Heart left ventricle (tissue), 16 donors: ENCODE measurements around the gene CD302. TPM values are rescaled to one million over a fixed set of nuclear protein-coding genes. Genes with fewer than 3 reads are reported as not detected.

Experiments
- ATAC-seq, 4 donors: fragments of 200-7000 bp; cut with Tn5 transposase; one replicate each; pipeline ENCODE4 v1.9.1; 2020 to 2022; ENCODE audit warnings: moderate library complexity in 4 of 4, mild to moderate bottlenecking in 3 of 4, moderate number of reproducible peaks in 1 of 4
- DNase-seq, 5 donors: peaks; one replicate each; pipeline ENCODE4 v3.0.0-alpha.2; 2020
- H3K27ac ChIP-seq, 12 donors: fragments of 200-600 bp; sonication (generic) in 4 of 12; one replicate each; pipeline versions ENCODE4 v1.5.0 to v1.8.0; 2016 to 2022; ENCODE audit warnings: mild to moderate bottlenecking in 2 of 12
- H3K27me3 ChIP-seq, 9 donors: fragments of 200-600 bp; sonication (generic) in 2 of 9; one replicate each; pipeline versions ENCODE4 v1.5.1 to v1.8.0; 2016 to 2022; ENCODE audit warnings: mild to moderate bottlenecking in 3 of 9
- H3K36me3 ChIP-seq, 9 donors: fragments of 200-600 bp; sonication (generic) in 2 of 9; one replicate each; pipeline versions ENCODE4 v1.5.0 to v1.8.0; 2018 to 2022; ENCODE audit warnings: mild to moderate bottlenecking in 2 of 9
- H3K4me1 ChIP-seq, 12 donors: fragments of 200-600 bp; sonication (generic) in 4 of 12; one replicate each; pipeline versions ENCODE4 v1.5.0 to v1.8.0; 2016 to 2022; ENCODE audit warnings: mild to moderate bottlenecking in 3 of 12
- H3K4me3 ChIP-seq, 12 donors: fragments of 200-600 bp; sonication (generic) in 4 of 12; one replicate each; pipeline versions ENCODE4 v1.5.0 to v1.8.0; 2017 to 2022; ENCODE audit warnings: mild to moderate bottlenecking in 9 of 12, moderate library complexity in 4 of 12
- H3K9me3 ChIP-seq, 12 donors: fragments of 200-600 bp; sonication (generic) in 4 of 12; one replicate each; pipeline versions ENCODE4 v1.5.0 to v1.8.0; 2016 to 2022; ENCODE audit warnings: mild to moderate bottlenecking in 1 of 12
- POLR2A ChIP-seq, 2 donors: fragments of 450-650 bp; IDR thresholded peaks; one replicate each; pipeline ENCODE4 v1.6.1; 2017; ENCODE audit warnings: antibody characterized with exemption in 2 of 2, mild to moderate bottlenecking in 2 of 2, moderate library complexity in 2 of 2
- WGBS, 4 donors: extraction: QIAGEN DNeasy Blood & Tissue Kit in 2 of 4; methylation state at CpG; one replicate each; pipeline versions ENCODE4 v1.1.5 to v1.1.7; 2013 to 2018; 5-methylcytosine and 5-hydroxymethylcytosine counted together
- intact Hi-C, 10 donors: fragments of 100-400 bp; cut with DNase I; formaldehyde crosslinking; loops; one replicate each; pipeline versions ENCODE4 v1.11.1 to v1.14.2; 2022
- polyA plus RNA-seq, 2 donors: library from polyadenylated mRNA; stranded (reverse); fragments of 200-250 nt; gene quantifications; one replicate each; pipeline ENCODE4 v1.2.3, GENCODE V29; 2013
- total RNA-seq, 9 donors: library from RNA; depleted of rRNA in 2 of 9; stranded (reverse); fragments of >200 nt in 2 of 9; fragmentation: NEBNext Ultra II Directional in 3 of 9; extraction: Animal tissue kit (Norgen Biotek cat#: 25700) in 3 of 9; gene quantifications; one replicate each; pipeline versions ENCODE4 v1.1.0 to v1.2.4, GENCODE V29; 2016 to 2023
- TF ChIP-seq, protein P1 (sequence below), 12 donors: fragments of 200-600 bp; sonication (generic) in 4 of 12; IDR thresholded peaks; one replicate each; pipeline versions ENCODE4 v1.5.0 to v1.8.0; 2018 to 2022; ENCODE audit warnings: antibody characterized with exemption in 12 of 12, mild to moderate bottlenecking in 5 of 12
- donor health status: ischemic (EF 13 %, LVEDD 7.1; RV severe dilation, severe dysfunction).
- donor health status: healthy with polysubstance abuse.
- donor health status: DM: no; HTN: yes; CAD: no.
- donor health status: DM: no; HTN: no; CAD: no.
- donor health status: ischemic (EF 25% LVEDD 6.9; RV normal size, moderate dysfunction).
- donor health status: ischemic (EF 25% LVEDD 5.7; RV mildly dilated, moderate dysfunction).
- donor health status: healthy.
- donor health status: DM: yes; HTN: yes; CAD: no.
- donor health status: ischemic (EF 35%, LVEDD 5.7; RV mildly dilated, moderate dysfunction).
- donor health status: nonischemic (EF 11% LVEDD 7.7; RV severe dilation, severe dysfunction).
- donor health status: DM: yes; HTN: yes; CAD: no.
- donor health status: PGD.
- donor health status: ischemic (EF 29% LVEDD 5.4; RV normal size, mild dysfunction).
- donor health status: nonischemic (EF 23%, LVEDD 6.1; RV moderate dilation, normal function).

The CD302 gene
- total and polyA plus RNA-seq, 11 donors, result 5.2 to 24.9 (median 10.5) TPM

- Histone ChIP-seq H3K27ac (no peak overlapping the region), H3K4me3 (no peak overlapping the region), H3K9me3 (no peaks in the 10 kb centered on the region), H3K36me3 (no peaks in the 10 kb centered on the region), H3K4me1 (peaks cover 0 to 5% (median 0%) of the 10 kb centered on the region in 12 donors), H3K27me3 (no peaks in the 10 kb centered on the region)
- WGBS, 4 donors, result 69 to 75% (median 71%) methylated on average over 4 of the region's 4 CpGs
- DNase-seq (peak in 2 of 5 donors; percentile 14 to 31), ATAC-seq (peak in 3 of 4 donors; percentile 48 to 66 (median 61))
- intact Hi-C loops, result loop anchor here in 5 of 10 donors (2.0 to 10.0 kb wide), 7 partner anchors 93 to 403 kb away; partner anchors contain the start of gene MARCHF7 (in 1 of the 5)
- TF ChIP-seq, protein P1, sequence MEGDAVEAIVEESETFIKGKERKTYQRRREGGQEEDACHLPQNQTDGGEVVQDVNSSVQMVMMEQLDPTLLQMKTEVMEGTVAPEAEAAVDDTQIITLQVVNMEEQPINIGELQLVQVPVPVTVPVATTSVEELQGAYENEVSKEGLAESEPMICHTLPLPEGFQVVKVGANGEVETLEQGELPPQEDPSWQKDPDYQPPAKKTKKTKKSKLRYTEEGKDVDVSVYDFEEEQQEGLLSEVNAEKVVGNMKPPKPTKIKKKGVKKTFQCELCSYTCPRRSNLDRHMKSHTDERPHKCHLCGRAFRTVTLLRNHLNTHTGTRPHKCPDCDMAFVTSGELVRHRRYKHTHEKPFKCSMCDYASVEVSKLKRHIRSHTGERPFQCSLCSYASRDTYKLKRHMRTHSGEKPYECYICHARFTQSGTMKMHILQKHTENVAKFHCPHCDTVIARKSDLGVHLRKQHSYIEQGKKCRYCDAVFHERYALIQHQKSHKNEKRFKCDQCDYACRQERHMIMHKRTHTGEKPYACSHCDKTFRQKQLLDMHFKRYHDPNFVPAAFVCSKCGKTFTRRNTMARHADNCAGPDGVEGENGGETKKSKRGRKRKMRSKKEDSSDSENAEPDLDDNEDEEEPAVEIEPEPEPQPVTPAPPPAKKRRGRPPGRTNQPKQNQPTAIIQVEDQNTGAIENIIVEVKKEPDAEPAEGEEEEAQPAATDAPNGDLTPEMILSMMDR (IDR thresholded peaks at IDR 0.05), result peak; percentile 65 to 83 (median 74)
- no peak for TF ChIP-seq POLR2A (IDR thresholded peaks at IDR 0.05)
These were observed 9.4 kb upstream of the CD302 start for GRCh38 chr2:159807183-159808031.

GRCh38 chr2:159804941-159805340 lies 6.9 kb upstream of the CD302 start:
- DNase-seq (no peak), ATAC-seq (no peak)
- no peaks in the 10 kb centered on the region for H3K27me3 ChIP-seq
- intact Hi-C loops, result loop anchor here in 4 of 10 donors (5.0 to 10.0 kb wide), 6 partner anchors 90 to 400 kb away; partner anchors contain the start of gene MARCHF7 (in 1 of the 4)
- TF ChIP-seq, protein P1 (IDR thresholded peaks at IDR 0.05), result no peak
- no peak for TF ChIP-seq POLR2A (IDR thresholded peaks at IDR 0.05)
- no peaks in the 10 kb centered on the region for H3K9me3 ChIP-seq
- H3K4me3 ChIP-seq, result no peak overlapping the region
- 84 to 91% (median 86%) methylated on average over 4 of the region's 4 CpGs for WGBS, 4 donors
- no peak overlapping the region for H3K27ac ChIP-seq
- H3K4me1 ChIP-seq, result peaks cover 0 to 11% (median 0%) of the 10 kb centered on the region in 12 donors
- H3K36me3 ChIP-seq, result no peaks in the 10 kb centered on the region

DNA sequence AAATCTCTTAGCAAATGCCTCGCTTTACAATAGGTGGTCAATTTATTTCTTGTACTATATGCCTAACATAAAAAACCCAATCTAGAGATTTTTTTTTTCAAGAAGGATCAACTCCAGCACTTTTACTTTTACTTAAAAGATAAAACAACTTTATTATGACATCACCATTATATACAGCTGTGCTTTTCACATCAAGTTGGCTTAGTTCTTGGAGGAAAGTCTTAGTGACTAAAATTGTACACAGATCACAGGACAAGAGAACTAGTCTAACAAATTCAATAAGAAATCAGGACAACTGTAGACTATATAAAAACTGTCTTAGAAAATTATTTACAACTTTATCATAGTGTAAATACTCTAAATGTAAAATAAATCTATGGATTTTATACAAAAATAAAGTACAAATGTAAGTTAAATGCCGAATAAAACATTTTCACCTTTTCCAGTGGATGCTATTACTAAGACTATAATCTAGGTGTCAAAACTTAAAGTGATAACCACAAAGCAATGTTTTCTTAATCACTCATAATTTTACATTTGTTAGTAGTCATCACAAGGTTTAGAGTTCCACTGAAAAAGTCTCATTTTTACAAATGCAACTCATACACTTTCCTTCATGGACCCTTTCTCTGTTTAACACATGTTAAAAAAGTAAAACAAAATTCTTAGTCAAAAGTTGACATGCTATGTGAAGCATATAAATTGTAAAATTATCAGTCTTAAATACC lies 5.4 kb upstream of the CD302 start:
- H3K36me3 ChIP-seq, result no peaks in the 10 kb centered on the region
- DNase-seq (no peak), ATAC-seq (no peak)
- WGBS, 4 donors, result 50 to 98% (median 52%) methylated on average over 2 of the region's 2 CpGs
- H3K4me3 ChIP-seq, result no peak overlapping the region
- no peaks in the 10 kb centered on the region for H3K27me3 ChIP-seq
- no peak overlapping the region for H3K27ac ChIP-seq
- no peaks in the 10 kb centered on the region for H3K9me3 ChIP-seq
- TF ChIP-seq, protein P1 (IDR thresholded peaks at IDR 0.05), result no peak
- TF ChIP-seq POLR2A (IDR thresholded peaks at IDR 0.05), result no peak
- peaks cover 0 to 17% (median 0%) of the 10 kb centered on the region in 12 donors for H3K4me1 ChIP-seq
- intact Hi-C loops, result loop anchor here in 3 of 10 donors (10.0 kb wide), 4 partner anchors 89 to 399 kb away; partner anchors contain the start of gene MARCHF7 (in 1 of the 3)
